K562 (cell line): ENCODE data around the gene TRIOBP. TPM values are rescaled to one million over a fixed set of nuclear protein-coding genes. Genes with fewer than 3 reads are reported as not detected.

Experiments used
- E2F5 ChIP-seq: sonication (generic); formaldehyde crosslinking; IDR thresholded peaks from 2 replicates; pipeline ENCODE4 v1.8.0; 2022; ENCODE audit warnings: mild to moderate bottlenecking, missing genetic modification reagents
- FOXA3 ChIP-seq, 2 experiments: fragments of 450-650 bp in 1 of 2; sonication (generic) in 1 of 2; formaldehyde crosslinking; IDR thresholded peaks in 1 of 2; conservative IDR thresholded peaks in 1 of 2; 2 replicates each; pipeline versions ENCODE4 v1.4.0 to v1.8.0; 2020 to 2022; ENCODE audit warnings: mild to moderate bottlenecking in 2 of 2, missing genetic modification reagents in 1 of 2
- HCFC1 ChIP-seq: IDR thresholded peaks from 2 replicates; pipeline ENCODE4 v1.6.1; 2012; ENCODE audit warnings: low read depth, low read length, improper control_type of control experiment
- HSF4 ChIP-seq: fragments of 250-450 bp; sonication (Bioruptor Pico); IDR thresholded peaks from 2 replicates; pipeline ENCODE4 v2.1.2; 2022; ENCODE audit warnings: mild to moderate bottlenecking, moderate library complexity, borderline replicate concordance
- L3MBTL2 ChIP-seq: fragments of 450-650 bp; IDR thresholded peaks from 2 replicates; pipeline ENCODE4 v1.6.1; 2016; ENCODE audit warnings: mild to moderate bottlenecking, moderate library complexity
- NFIC ChIP-seq: fragments of 450-650 bp; IDR thresholded peaks from 2 replicates; pipeline ENCODE4 v1.6.1; 2017; ENCODE audit warnings: mild to moderate bottlenecking, inconsistent platforms
- RAD51 ChIP-seq: fragments of 450-650 bp; IDR thresholded peaks from 2 replicates; pipeline ENCODE4 v1.7.1; 2016; ENCODE audit warnings: low read depth, mild to moderate bottlenecking, borderline replicate concordance
- TCF7 ChIP-seq: sonication (generic); IDR thresholded peaks from 2 replicates; pipeline ENCODE4 v1.6.1; 2016; ENCODE audit warnings: antibody characterized with exemption, borderline replicate concordance
- TEAD2 ChIP-seq: fragments of 450-650 bp; IDR thresholded peaks from 2 replicates; pipeline ENCODE4 v1.6.1; 2016; ENCODE audit warnings: missing genetic modification characterization, control low read depth, missing compliant biosample characterization
- U2AF1 ChIP-seq: fragments of 200-400 bp; formaldehyde crosslinking; optimal IDR thresholded peaks from 2 replicates; pipeline ENCODE3; 2017; ENCODE audit warnings: mild to moderate bottlenecking, low read depth, low read length, moderate library complexity
- ZBTB11 ChIP-seq, 3 experiments: fragments of 200-800 bp in 1 of 3; fragments of 250-450 bp in 1 of 3; fragments of 450-650 bp in 1 of 3; sonication (Bioruptor Pico) in 1 of 3; sonication (Bioruptor generic) in 1 of 3; formaldehyde crosslinking in 1 of 3; IDR thresholded peaks; 2 replicates each; pipeline versions ENCODE4 v1.6.1 to v1.8.0; 2016 to 2022; ENCODE audit warnings: mild to moderate bottlenecking in 2 of 3, missing genetic modification characterization in 2 of 3, missing compliant biosample characterization in 1 of 3, moderate library complexity in 1 of 3
- ZBTB43 ChIP-seq: sonication (generic); formaldehyde crosslinking; IDR thresholded peaks from 2 replicates; pipeline ENCODE4 v1.8.0; 2023; ENCODE audit warnings: mild to moderate bottlenecking, missing genetic modification reagents
- ZFP36 ChIP-seq: fragments of 150-350 bp; IDR thresholded peaks from 2 replicates; pipeline ENCODE4 v1.6.1; 2018; ENCODE audit warnings: low read length, low read depth; ENCODE audit not compliant: partially characterized antibody
- ZFPM2 ChIP-seq: fragments of 250-450 bp; sonication (Bioruptor Pico); IDR thresholded peaks from 2 replicates; pipeline ENCODE4 v1.5.1; 2022; ENCODE audit warnings: mild to moderate bottlenecking
- ZNF143 ChIP-seq: sonication (generic); formaldehyde crosslinking; IDR thresholded peaks from 2 replicates; pipeline ENCODE4 v1.9.0; 2022; ENCODE audit warnings: mild to moderate bottlenecking, missing genetic modification reagents
- ZNF436 ChIP-seq: fragments of 250-450, 450-650 bp; sonication (Bioruptor Pico); formaldehyde crosslinking; IDR thresholded peaks from 2 replicates; pipeline ENCODE4 v1.7.0; 2020; ENCODE audit warnings: mild to moderate bottlenecking
- ZNF449 ChIP-seq: fragments of 250-450 bp; sonication (Bioruptor Pico); IDR thresholded peaks from 2 replicates; pipeline ENCODE4 v1.8.0; 2022; ENCODE audit warnings: moderate library complexity, mild to moderate bottlenecking, inconsistent platforms
- polyA plus RNA-seq, 8 experiments: library from polyadenylated mRNA; depleted of rRNA in 4 of 8; stranded (reverse) in 5 of 8; unstranded in 3 of 8; fragments of >200 nt; fragmentation: Nextera tagmentation in 2 of 8; fragmentation: Illumina TruSeq in 1 of 8; extraction: Ambion mirVana in 2 of 8; extraction: Trizol in 1 of 8; gene quantifications; 2 replicates each; pipeline versions ENCODE4 v1.2.1 to v1.2.3, GENCODE V29; 2011 to 2014; ENCODE audit warnings: inconsistent platforms in 1 of 8, missing spikeins in 1 of 8
- total RNA-seq, 7 experiments: library from RNA; depleted of rRNA in 6 of 7; stranded (reverse); fragments of >200 nt in 6 of 7; fragmentation: Illumina TruSeq in 2 of 7; extraction: Trizol in 2 of 7; gene quantifications; 2 replicates each; pipeline versions ENCODE4 v1.2.1 to v1.2.3, GENCODE V29; 2011 to 2021; ENCODE audit warnings: low replicate concordance in 1 of 7
- TF ChIP-seq, protein P1 (sequence below), 2 experiments: fragments of 450-650 bp; conservative IDR thresholded peaks; 2 replicates each; pipeline ENCODE4 v1.6.1; 2017; ENCODE audit warnings: mild to moderate bottlenecking in 2 of 2, moderate library complexity in 2 of 2

The TRIOBP gene
- total and polyA plus RNA-seq, 9 of the 15 experiments (the other 6 are each of a cell fraction or from before 2014, with no cell fraction given) = 0.24 to 13.8 (median 5.5) TPM

GRCh38 chr22:37807410-37808293, 110.8 kb downstream of the TRIOBP start, which contains the start of gene GCAT (continued):
- TF ChIP-seq, protein P1, sequence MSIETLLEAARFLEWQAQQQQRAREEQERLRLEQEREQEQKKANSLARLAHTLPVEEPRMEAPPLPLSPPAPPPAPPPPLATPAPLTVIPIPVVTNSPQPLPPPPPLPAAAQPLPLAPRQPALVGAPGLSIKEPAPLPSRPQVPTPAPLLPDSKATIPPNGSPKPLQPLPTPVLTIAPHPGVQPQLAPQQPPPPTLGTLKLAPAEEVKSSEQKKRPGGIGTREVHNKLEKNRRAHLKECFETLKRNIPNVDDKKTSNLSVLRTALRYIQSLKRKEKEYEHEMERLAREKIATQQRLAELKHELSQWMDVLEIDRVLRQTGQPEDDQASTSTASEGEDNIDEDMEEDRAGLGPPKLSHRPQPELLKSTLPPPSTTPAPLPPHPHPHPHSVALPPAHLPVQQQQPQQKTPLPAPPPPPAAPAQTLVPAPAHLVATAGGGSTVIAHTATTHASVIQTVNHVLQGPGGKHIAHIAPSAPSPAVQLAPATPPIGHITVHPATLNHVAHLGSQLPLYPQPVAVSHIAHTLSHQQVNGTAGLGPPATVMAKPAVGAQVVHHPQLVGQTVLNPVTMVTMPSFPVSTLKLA (conservative IDR thresholded peaks at IDR 0.05) = peak; percentile 91 to 97
- TF ChIP-seq TCF7 (no peak), ZBTB43 (CRISPR knock-in tag) (no peak), FOXA3 (CRISPR knock-in tag; conservative IDR thresholded peaks at IDR 0.05 in 1 of 2, IDR thresholded peaks at IDR 0.05 in 1 of 2) (no peak), HCFC1 (peak; percentile 46; the same call in 1 of the 2 replicates), ZBTB11 (CRISPR knock-in tag; IDR thresholded peaks at IDR 0.05) (no peak), ZNF436 (no peak), TEAD2 (no peak), ZFPM2 (CRISPR knock-in tag) (no peak), ZNF143 (CRISPR knock-in tag) (no peak), ZFP36 (no peak), ZNF449 (no peak), NFIC (peak; percentile 97), RAD51 (0 out of 2 replicates have a peak, but pooled peaks have one; percentile 15), HSF4 (CRISPR knock-in tag) (no peak), E2F5 (CRISPR knock-in tag) (no peak), U2AF1 (no peak), L3MBTL2 (peak; percentile 66)
